Liver (tissue), 9 donors: ENCODE results near the gene KDM5B. TPM values are rescaled to one million over a fixed set of nuclear protein-coding genes. Genes with fewer than 3 reads are reported as not detected.
A peak's percentile ranks its signal among the peaks of the same experiment; 100 is the strongest.

Experiments
- DNase-seq: peaks from one replicate; pipeline ENCODE4 v3.0.0-alpha.2; 2017; ENCODE audit warnings: low spot score
- H3K27ac ChIP-seq, 2 donors: one replicate each; pipeline ENCODE4 v1.7.0; 2013; ENCODE audit warnings: inconsistent platforms in 2 of 2, low read length in 2 of 2, control low read depth in 1 of 2, low read depth in 1 of 2, mild to moderate bottlenecking in 1 of 2
- H3K27me3 ChIP-seq, 4 donors: one replicate each; pipeline versions ENCODE4 v1.6.1 to v1.7.0; 2013; ENCODE audit warnings: low read length in 3 of 4, inconsistent platforms in 1 of 4, mild to moderate bottlenecking in 1 of 4, moderate library complexity in 1 of 4; ENCODE audit not compliant: control insufficient read depth in 4 of 4, insufficient read depth in 4 of 4
- H3K36me3 ChIP-seq, 4 donors: one replicate each; pipeline versions ENCODE4 v1.6.1 to v1.7.0; 2013; ENCODE audit warnings: low read length in 3 of 4, mild to moderate bottlenecking in 3 of 4, low read depth in 1 of 4, moderate library complexity in 1 of 4; ENCODE audit not compliant: control insufficient read depth in 4 of 4, insufficient read depth in 3 of 4
- H3K4me1 ChIP-seq, 4 donors: one replicate each; pipeline versions ENCODE4 v1.6.1 to v1.7.0; 2013; ENCODE audit warnings: low read length in 3 of 4, mild to moderate bottlenecking in 3 of 4, moderate library complexity in 1 of 4; ENCODE audit not compliant: control insufficient read depth in 4 of 4, insufficient read depth in 4 of 4
- H3K4me3 ChIP-seq, 3 donors: one replicate each; pipeline versions ENCODE4 v1.6.1 to v1.7.0; 2013; ENCODE audit warnings: low read length in 3 of 3, control low read depth in 1 of 3, low read depth in 1 of 3, mild to moderate bottlenecking in 1 of 3
- H3K9ac ChIP-seq, 2 donors: one replicate each; pipeline ENCODE4 v1.7.0; 2013; ENCODE audit warnings: low read length in 2 of 2, mild to moderate bottlenecking in 2 of 2, moderate library complexity in 2 of 2, control low read depth in 1 of 2, low read depth in 1 of 2
- H3K9me3 ChIP-seq, 4 donors: one replicate each; pipeline versions ENCODE4 v1.6.1 to v1.7.0; 2013; ENCODE audit warnings: low read length in 3 of 4; ENCODE audit not compliant: control insufficient read depth in 4 of 4
- EGR1 ChIP-seq, 2 donors: IDR thresholded peaks; 2 replicates each; pipeline ENCODE4 v1.6.1; 2016 to 2018; ENCODE audit warnings: antibody characterized with exemption in 2 of 2, low read depth in 2 of 2
- FOXA1 ChIP-seq: IDR thresholded peaks from 2 replicates; pipeline ENCODE4 v1.6.1; 2016; ENCODE audit warnings: antibody characterized with exemption
- FOXA2 ChIP-seq: IDR thresholded peaks from 2 replicates; pipeline ENCODE4 v1.6.1; 2016; ENCODE audit warnings: antibody characterized with exemption
- GABPA ChIP-seq, 2 donors: IDR thresholded peaks in 1 of 2; conservative IDR thresholded peaks in 1 of 2; 2 replicates each; pipeline ENCODE4 v1.6.1; 2016; ENCODE audit warnings: antibody characterized with exemption in 2 of 2, mild to moderate bottlenecking in 1 of 2, moderate library complexity in 1 of 2
- HNF4A ChIP-seq, 2 donors: conservative IDR thresholded peaks; 2 replicates each; pipeline ENCODE4 v1.6.1; 2016; ENCODE audit warnings: antibody characterized with exemption in 2 of 2, mild to moderate bottlenecking in 2 of 2
- HNF4G ChIP-seq: IDR thresholded peaks from 2 replicates; pipeline ENCODE4 v1.6.1; 2016; ENCODE audit warnings: antibody characterized with exemption
- JUND ChIP-seq, 2 donors: IDR thresholded peaks; 2 replicates each; pipeline ENCODE4 v1.6.1; 2016; ENCODE audit warnings: antibody characterized with exemption in 2 of 2
- RAD21 ChIP-seq, 2 donors: IDR thresholded peaks; 2 replicates each; pipeline ENCODE4 v1.6.1; 2016; ENCODE audit warnings: antibody characterized with exemption in 2 of 2, mild to moderate bottlenecking in 2 of 2
- SP1 ChIP-seq: IDR thresholded peaks from 2 replicates; pipeline ENCODE4 v1.6.1; 2018; ENCODE audit warnings: antibody characterized with exemption, mild to moderate bottlenecking
- TAF1 ChIP-seq: conservative IDR thresholded peaks from 2 replicates; pipeline ENCODE4 v1.6.1; 2016; ENCODE audit warnings: antibody characterized with exemption, mild to moderate bottlenecking
- WGBS: extraction: QIAGEN DNeasy Blood & Tissue Kit; methylation state at CpG from one replicate; pipeline ENCODE4 v1.1.7; 2013; 5-methylcytosine and 5-hydroxymethylcytosine counted together
- polyA plus RNA-seq, 2 donors: library from polyadenylated mRNA; stranded (reverse) in 1 of 2; unstranded in 1 of 2; fragments of 200-250 nt in 1 of 2; fragments of >200 nt in 1 of 2; fragmentation: Nextera tagmentation in 1 of 2; extraction: Ambion mirVana in 1 of 2; gene quantifications; one replicate each; pipeline versions ENCODE4 v1.2.1 to v1.2.3, GENCODE V29; 2013 to 2015
- total RNA-seq, 2 donors: library from RNA; depleted of rRNA; stranded (reverse); fragments of >200 nt; gene quantifications; one replicate each; pipeline ENCODE4 v1.2.3, GENCODE V29; 2014
- TF ChIP-seq, protein P1 (sequence below): IDR thresholded peaks from 2 replicates; pipeline ENCODE4 v1.6.1; 2016; ENCODE audit warnings: antibody characterized with exemption, mild to moderate bottlenecking
- TF ChIP-seq, protein P2 (sequence below): IDR thresholded peaks from 2 replicates; pipeline ENCODE4 v1.6.1; 2016; ENCODE audit warnings: antibody characterized with exemption
- TF ChIP-seq, protein P3 (sequence below): fragments of 150-350 bp; IDR thresholded peaks from 2 replicates; pipeline ENCODE4 v1.5.1; 2017; ENCODE audit warnings: improper control_type of control experiment, low read depth, low read length; ENCODE audit not compliant: missing input control
- donor health status: healthy.
- donor health status: healthy.
- donor health status: healthy.
- donor health status: healthy.
- donor health status: healthy.

KDM5B gene
- total and polyA plus RNA-seq, 4 donors = 3.4 to 33.7 (median 14.8) TPM

DNA sequence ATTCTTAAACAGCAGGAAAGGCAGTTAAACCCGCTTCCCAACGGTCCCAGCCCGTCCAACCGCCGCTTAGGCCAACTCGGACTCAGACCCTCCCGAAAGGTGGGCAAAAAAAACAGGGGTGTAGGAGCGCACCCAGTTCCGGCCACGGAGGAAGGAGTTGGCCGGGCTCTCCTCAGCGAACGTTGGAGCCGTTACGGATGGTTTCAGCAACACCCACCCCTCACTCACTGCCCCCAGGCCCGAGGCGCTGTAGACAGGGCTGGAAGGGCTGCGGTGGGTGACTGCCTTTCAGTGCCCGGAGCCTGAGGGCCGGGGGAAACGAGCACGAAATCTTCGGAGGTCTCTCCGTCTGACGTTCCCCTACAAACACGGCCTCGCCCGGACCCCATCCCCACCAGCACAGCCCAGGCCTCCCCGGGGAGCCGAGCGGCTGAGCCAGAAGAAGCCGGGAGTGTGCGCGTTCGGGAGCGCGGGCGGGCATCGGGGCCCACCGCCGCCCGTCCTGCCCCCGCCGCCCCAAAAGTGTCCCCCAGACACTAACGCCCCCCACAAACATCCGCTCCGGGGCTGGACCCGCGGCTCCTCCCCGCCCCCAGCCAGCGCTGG lies 1.3 kb downstream of the KDM5B start:
- H3K36me3 ChIP-seq = no peaks in the 10 kb centered on the region

DNA sequence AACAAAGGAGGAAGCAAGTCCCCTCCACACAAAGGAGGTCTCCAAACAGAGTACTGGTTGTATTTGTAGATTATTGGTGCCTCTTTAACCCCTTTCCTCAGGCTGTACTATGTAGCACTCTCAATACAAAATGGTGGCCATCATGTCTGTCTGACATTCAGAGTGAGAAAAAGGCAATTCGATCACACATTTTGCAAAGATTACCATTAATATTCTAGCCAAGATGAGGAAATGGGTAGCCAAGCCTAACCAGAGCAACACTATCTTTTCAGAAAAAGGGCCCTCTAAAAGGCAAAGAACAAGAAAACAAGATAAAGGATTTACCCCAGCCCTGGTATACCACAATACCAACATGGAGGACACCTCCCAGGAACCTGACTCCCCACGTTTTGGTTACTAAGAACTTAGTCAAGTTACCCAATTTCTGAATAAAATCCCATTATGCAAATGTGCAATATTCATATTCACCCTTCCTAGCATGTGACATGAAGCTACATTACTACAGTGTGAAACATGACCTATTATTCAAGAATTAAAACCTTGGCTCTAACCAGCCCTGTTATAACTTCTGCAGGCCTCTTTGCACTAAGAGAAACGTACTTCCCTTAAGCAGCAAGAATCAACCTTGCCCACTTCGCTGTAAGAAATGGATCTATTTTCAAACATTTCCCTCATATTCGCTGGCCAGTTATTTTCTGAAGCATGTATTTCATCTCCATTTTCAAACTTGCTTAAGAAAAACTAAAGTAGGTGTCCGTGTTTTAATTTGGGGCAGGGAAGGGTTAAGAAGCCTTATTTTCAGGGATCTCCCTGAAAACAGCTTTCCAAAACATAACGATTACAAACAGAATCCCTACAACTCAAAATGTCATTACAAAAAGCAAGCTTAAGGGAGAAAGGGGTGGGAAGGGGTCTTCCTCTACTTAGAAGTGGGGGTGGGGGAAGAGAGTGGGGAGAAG lies 2.1 kb downstream of the KDM5B start:
- DNase-seq = no peak
- no peak overlapping the region for H3K27ac ChIP-seq
- peak overlapping the region; percentile 13 to 16 for H3K9ac ChIP-seq
- H3K9me3 ChIP-seq = no peaks in the 10 kb centered on the region
- peak overlapping the region; percentile 53 to 99 (median 98) for H3K4me3 ChIP-seq
- H3K4me1 ChIP-seq = peaks cover 1 to 23% (median 16%) of the 10 kb centered on the region in 4 donors
- WGBS = 53% methylated on average over 7 of the region's 7 CpGs
- no peaks in the 10 kb centered on the region for H3K27me3 ChIP-seq
- H3K36me3 ChIP-seq = no peaks in the 10 kb centered on the region
- TF ChIP-seq FOXA1 (no peak), RAD21 (IDR thresholded peaks at IDR 0.05) (no peak), SP1 (no peak), GABPA (IDR thresholded peaks at IDR 0.05 in 1 of 2, conservative IDR thresholded peaks at IDR 0.05 in 1 of 2) (no peak), JUND (IDR thresholded peaks at IDR 0.05) (no peak)
- TF ChIP-seq, protein P1, sequence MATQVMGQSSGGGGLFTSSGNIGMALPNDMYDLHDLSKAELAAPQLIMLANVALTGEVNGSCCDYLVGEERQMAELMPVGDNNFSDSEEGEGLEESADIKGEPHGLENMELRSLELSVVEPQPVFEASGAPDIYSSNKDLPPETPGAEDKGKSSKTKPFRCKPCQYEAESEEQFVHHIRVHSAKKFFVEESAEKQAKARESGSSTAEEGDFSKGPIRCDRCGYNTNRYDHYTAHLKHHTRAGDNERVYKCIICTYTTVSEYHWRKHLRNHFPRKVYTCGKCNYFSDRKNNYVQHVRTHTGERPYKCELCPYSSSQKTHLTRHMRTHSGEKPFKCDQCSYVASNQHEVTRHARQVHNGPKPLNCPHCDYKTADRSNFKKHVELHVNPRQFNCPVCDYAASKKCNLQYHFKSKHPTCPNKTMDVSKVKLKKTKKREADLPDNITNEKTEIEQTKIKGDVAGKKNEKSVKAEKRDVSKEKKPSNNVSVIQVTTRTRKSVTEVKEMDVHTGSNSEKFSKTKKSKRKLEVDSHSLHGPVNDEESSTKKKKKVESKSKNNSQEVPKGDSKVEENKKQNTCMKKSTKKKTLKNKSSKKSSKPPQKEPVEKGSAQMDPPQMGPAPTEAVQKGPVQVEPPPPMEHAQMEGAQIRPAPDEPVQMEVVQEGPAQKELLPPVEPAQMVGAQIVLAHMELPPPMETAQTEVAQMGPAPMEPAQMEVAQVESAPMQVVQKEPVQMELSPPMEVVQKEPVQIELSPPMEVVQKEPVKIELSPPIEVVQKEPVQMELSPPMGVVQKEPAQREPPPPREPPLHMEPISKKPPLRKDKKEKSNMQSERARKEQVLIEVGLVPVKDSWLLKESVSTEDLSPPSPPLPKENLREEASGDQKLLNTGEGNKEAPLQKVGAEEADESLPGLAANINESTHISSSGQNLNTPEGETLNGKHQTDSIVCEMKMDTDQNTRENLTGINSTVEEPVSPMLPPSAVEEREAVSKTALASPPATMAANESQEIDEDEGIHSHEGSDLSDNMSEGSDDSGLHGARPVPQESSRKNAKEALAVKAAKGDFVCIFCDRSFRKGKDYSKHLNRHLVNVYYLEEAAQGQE = no peak
- TF ChIP-seq, protein P2, sequence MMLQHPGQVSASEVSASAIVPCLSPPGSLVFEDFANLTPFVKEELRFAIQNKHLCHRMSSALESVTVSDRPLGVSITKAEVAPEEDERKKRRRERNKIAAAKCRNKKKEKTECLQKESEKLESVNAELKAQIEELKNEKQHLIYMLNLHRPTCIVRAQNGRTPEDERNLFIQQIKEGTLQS = no peak

More for the DNA sequence above, 1.3 kb downstream of the KDM5B start:
- Histone ChIP-seq H3K27me3 (no peaks in the 10 kb centered on the region), H3K4me1 (peaks cover 1 to 26% (median 18%) of the 10 kb centered on the region in 4 donors), H3K27ac (peak overlapping the region; percentile 10 to 26), H3K4me3 (peak overlapping the region; percentile 53 to 99 (median 98)), H3K9ac (peak overlapping the region; percentile 13 to 16), H3K9me3 (no peaks in the 10 kb centered on the region)
- no peak for TF ChIP-seq GABPA (IDR thresholded peaks at IDR 0.05 in 1 of 2, conservative IDR thresholded peaks at IDR 0.05 in 1 of 2)
- TF ChIP-seq RAD21 (IDR thresholded peaks at IDR 0.05) = no peak
- TF ChIP-seq, protein P3, sequence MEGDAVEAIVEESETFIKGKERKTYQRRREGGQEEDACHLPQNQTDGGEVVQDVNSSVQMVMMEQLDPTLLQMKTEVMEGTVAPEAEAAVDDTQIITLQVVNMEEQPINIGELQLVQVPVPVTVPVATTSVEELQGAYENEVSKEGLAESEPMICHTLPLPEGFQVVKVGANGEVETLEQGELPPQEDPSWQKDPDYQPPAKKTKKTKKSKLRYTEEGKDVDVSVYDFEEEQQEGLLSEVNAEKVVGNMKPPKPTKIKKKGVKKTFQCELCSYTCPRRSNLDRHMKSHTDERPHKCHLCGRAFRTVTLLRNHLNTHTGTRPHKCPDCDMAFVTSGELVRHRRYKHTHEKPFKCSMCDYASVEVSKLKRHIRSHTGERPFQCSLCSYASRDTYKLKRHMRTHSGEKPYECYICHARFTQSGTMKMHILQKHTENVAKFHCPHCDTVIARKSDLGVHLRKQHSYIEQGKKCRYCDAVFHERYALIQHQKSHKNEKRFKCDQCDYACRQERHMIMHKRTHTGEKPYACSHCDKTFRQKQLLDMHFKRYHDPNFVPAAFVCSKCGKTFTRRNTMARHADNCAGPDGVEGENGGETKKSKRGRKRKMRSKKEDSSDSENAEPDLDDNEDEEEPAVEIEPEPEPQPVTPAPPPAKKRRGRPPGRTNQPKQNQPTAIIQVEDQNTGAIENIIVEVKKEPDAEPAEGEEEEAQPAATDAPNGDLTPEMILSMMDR = no peak
- no peak for TF ChIP-seq TAF1
- TF ChIP-seq EGR1 (IDR thresholded peaks at IDR 0.05; ENCODE audit: low read depth in 2 of 2) = no peak
- TF ChIP-seq HNF4A (conservative IDR thresholded peaks at IDR 0.05) = no peak
- TF ChIP-seq, protein P2 = no peak
- TF ChIP-seq JUND (IDR thresholded peaks at IDR 0.05) = no peak
- TF ChIP-seq FOXA2 = no peak
- no peak for TF ChIP-seq HNF4G
- no peak for TF ChIP-seq SP1
- TF ChIP-seq FOXA1 = no peak
- peak; percentile 57 for DNase-seq
- WGBS = 3% methylated on average over 51 of the region's 51 CpGs
